Stimulated activated CD4-positive, alpha-beta T cell treated with anti-CD3 and anti-CD28 coated beads, Interleukin-1b, Interleukin-23, amount 100 ng/mL, for 24 hours (primary cell): ENCODE results near the gene PSMB5.

Experiments
- DNase-seq, 4 experiments: peaks; one replicate each; pipeline ENCODE4 v3.0.0-alpha.2; 2020; ENCODE audit warnings: low read depth in 4 of 4, low spot score in 1 of 4

The PSMB5 gene

GRCh38 chr14:23034498-23035302 lies at the start of gene PSMB5:
TSS of gene PSMB5 (minus strand) at chr14:23034900. CDS start at chr14:23034881, 19 bp downstream.
- DNase-seq = peak; percentile 64 to 83 (median 72)

GRCh38 chr14:23080474-23080873 lies 45.8 kb upstream of the PSMB5 start:
- no peak for DNase-seq

DNA sequence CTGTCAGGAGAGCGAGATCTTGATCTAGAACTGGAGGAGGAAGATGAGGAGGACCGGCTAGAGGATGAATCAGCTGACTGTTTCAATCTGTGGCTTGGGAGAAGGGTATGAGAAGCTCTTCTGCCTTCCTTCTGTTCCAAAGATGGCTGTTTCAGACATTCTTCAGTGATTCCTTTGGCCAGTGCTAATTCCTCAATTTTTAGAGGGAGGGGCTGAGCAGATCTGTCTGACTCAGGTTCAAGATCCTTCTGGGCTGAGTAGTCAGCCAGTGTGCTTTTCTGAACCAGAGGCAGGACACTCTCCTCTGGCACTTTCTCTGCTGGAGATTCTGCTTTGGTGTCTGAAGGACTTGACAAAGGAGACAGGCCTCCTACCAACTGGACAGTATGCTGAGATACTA lies 45.0 kb upstream of the PSMB5 start:
- DNase-seq = no peak

DNA sequence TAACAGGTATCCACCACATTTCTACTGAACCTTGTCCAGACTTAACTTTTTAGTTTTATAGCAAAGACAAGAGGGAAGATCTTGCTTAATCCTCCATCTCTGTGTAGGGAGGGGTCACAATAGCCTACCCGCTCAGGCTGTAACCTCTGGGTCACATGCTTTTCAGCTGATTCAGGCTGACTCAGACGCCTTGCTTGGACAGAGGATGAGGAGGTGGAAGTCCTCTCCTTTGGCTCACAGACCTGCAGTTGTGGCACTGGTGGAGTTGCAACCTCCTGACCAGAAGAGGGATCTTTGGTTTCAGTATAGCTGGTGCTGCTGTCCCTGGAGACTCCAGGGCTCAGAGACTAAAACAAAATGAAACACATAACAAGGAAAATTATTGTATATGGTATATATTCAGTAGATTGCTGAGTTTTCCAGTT lies 44.0 kb upstream of the PSMB5 start:
- DNase-seq = no peak

DNA sequence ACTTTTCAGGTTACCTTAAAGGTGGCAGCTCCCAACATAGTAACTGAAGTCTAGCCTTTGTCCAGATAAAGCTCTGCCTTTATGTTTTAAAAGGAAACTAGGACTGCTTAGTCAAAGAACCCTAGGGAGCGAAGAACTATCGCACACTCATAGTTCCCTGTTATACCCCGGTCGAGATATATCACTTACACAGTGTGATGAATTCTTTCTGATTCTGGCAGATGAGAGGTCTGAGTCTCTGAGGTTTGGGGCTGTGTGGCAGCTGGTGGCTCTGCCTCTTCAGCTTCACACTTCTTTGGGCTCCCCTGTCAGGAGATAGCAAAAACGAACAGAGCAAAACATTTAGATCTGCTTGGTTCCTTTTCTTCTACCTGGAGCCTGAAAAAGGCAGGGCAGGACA lies 43.3 kb upstream of the PSMB5 start:
- no peak for DNase-seq

DNA sequence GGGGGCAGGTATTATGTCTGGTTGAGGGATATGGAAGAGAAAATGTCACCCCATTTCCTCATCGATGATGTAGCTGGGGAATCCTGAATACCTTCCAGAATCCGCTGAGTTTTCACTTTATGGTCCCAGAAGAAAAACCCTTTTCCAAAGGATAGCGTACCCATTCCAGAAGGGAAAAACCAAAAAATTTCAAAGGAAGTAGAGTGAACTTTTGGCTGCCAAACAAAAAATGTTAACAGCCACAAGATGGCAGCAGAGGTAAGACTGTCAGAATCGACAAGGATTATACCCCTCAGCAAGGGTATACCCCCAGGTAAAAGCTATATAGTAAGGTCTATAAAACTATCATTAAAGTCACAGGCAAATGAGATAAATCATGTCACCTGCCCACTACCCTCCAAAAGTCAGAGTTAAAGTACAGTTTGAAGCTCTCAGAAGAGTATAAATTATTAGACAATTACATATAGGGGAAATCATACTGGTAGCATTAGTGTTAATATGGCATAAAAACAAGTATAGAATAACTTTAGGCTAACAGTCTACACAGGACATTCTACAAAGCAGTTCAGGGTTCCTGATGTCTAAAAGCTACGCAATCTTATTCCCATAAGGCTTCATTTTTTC lies 42.2 kb upstream of the PSMB5 start:
- DNase-seq = no peak

DNA sequence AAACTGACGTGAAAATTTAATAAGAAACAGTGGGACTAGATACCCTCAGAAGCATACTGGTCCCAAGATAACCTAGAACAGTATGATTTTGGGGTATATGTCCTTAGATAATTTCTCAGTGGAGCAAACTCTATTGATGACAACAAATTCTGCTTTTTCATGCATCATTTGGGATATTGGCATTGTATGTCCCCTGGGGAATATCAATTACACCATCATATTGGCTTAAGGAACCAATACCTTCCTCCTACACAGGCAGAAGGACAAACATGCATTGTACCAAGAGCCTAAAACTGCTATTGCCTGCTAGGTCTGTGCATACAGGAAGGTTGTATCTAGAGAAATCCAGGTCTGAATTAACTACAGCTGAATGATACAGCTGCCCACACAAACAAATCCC lies 40.2 kb upstream of the PSMB5 start:
- DNase-seq = no peak

GRCh38 chr14:23071921-23072539 lies 37.3 kb upstream of the PSMB5 start:
- DNase-seq = no peak

GRCh38 chr14:23071244-23071920 lies 36.7 kb upstream of the PSMB5 start:
- DNase-seq = peak; percentile 43 to 72 (median 58)

DNA sequence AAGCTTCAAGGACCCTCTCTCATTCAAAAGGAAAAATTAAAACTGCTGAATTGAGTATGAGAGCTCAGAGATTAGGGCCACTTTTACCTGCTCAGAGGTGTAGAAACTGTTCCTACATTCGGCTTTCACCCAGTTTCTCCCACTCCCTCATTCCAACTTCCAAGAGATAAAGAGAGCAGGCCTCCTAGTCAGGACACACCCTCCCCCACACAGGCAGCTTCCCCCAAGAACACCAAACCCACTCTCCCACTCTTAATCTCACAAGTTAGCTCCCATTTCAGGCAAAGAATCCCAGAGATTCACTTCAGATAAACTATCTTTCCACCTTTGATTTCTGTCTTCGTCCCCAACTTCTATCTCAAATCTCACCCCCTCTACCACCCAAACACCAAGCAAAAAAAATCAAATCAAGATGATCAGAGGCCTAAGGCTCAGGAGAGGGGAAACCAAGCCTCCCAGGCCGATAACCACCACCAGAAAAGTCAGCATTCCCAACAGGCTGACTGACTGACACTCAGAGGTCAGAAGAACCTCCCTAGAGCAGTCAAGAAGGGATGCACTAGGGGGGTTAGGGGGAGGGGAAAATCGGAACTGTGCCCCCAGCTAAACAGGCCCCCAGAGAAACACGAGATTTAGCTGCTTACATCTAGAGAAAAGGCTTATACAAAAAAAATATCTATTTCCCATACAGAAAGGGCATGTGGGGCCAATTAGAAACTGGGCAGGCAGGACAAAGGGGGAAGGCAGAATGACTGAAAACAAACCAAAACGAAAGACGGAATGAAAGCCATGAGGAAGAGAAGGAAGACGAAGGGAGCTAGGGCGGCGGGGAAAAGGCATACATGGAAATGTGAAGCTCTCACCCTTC lies 35.8 kb upstream of the PSMB5 start:
- DNase-seq = no peak

DNA sequence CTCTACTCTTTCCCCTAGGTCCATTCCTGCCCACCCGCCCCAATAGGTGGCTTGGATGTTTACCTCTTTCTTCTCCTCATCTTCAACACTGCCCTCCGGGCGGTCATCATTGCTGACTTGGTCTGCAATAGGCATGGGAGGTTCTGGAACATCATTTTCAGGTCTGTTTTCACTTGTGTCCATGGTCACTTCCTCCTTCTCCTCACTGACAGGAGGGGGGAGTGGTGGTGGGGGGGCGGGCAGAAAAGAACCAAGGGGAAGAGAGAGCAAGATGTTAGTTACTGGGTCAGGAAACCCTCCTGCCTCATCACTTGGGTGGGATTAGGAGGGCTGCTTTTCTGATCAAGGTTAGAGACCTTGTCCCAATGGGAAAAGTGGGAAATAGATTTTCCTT lies 34.7 kb upstream of the PSMB5 start:
- DNase-seq = no peak

DNA sequence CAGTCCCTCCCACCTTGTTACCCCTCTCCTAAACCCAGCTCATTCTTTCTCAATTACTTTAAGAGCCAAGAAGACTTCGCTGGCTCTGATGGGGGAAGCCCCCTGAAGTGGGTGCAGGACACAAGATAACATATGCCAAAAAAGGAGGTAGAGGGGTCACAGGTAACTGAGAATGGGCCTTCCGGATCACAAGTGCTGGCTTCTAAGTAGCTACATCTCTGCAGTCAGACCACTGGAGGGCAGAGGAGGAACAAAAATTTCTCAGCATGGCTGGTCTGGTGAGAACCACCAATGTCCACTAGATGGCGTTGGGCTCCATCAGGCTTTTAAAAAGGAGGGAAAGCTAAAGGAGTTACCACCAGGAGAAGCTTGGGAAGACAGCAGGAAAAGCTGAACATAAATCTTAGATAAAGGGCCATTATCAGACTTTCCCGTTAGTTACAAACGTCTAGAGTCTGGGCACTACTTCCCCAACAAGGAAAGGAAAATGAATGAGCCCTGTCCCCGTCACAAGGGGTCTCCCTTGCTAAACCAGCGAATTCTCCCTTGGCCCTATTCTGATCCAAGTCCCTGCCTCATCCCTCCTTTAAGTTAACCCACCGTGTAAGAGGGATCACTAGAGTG lies 34.2 kb upstream of the PSMB5 start:
- DNase-seq = peak; percentile 44 to 55 (median 50)

GRCh38 chr14:23067847-23068788 lies 33.4 kb upstream of the PSMB5 start:
- no peak for DNase-seq

DNA sequence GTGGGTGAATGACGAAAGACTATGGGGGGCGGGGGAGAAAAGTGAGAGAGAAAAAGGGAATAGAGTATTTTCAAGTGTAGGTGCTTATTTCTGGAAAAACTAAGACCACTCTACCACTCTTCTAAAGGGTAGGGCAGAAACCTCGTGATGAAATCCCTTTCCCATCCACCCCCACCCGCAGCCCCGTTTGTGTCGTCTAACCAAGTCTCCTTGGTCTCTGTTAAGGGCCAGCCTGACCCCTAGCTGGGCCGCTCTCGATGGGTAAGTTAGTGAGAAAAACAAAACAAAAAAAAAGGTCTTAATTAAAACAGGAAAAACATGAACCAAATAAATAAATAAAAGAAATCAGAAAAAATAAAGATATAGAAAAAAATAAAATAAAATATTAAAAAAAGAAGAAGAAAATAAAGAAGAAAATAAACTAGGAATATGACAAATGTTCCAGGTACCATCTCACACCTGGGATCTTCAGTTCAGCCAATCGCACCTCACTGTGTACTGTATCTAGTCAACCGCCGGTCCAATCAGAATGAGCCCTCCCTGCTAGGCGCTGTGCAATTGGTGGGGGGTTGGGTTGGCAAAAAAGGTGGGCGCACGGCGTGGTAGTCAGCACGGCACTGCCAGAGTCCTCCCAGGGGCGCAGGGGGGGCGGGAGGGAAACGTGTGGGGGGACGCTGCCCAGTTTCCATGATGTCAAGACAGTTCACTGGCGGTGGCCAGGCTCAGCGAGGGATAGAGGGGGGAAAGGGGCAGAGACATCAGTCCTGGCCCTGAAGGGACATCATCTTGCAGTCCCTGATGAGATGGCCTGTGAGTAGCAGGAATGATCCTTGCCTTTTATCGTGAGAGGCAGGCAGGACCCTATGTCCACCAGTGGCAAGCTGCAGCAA lies 32.4 kb upstream of the PSMB5 start:
- no peak for DNase-seq

- DNase-seq = no peak
Observed at GRCh38 chr14:23066368-23066767, 31.7 kb upstream of the PSMB5 start.

DNA sequence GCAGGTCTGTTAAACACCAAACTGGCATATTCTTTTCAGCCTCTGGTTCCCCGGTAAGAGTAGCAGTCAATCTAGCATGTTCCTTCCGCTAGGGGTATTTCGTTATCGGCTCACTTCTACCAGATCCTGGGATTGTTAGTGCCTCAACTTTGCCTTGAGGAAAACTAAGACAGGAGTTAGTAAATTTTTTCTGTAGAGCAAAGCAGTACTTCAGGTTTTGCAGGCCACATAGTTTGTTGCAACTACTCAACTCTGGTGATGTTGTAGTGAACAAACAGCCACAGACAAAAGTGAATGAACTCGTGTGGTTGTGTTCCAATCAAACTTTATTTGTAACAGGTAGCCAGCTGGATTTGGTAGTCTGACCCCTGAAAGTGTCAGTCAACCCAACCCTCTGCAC lies 28.9 kb upstream of the PSMB5 start:
- DNase-seq = no peak

DNA sequence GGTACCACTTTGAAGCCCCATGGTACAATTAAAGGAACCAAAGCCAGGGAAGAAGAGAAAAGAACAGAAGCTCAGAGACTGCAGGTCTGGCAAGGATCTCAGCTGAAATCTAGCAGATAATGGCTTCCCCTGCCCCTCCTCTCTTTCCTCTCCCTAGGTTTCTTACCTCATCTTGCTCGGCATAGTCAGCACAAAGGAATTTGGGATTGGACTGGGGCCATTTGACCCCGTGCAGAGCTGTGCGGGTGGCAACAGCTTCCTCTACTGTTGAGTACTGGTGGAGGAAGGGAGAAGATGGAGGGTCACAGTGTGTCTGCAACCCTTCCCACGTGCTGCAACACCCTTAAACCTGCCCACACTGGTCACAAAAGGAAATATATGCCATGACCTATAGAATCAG lies 27.3 kb upstream of the PSMB5 start:
- no peak for DNase-seq
